IMR-90 (cell line): ENCODE results near the gene KDM2A.

Experiments used
- BHLHE40 ChIP-seq: fragments of 150-350 bp; IDR thresholded peaks from 2 replicates; pipeline ENCODE4 v1.6.1; 2016; ENCODE audit warnings: mild to moderate bottlenecking, low read depth, low read length
- CEBPB ChIP-seq: IDR thresholded peaks from 2 replicates; pipeline ENCODE4 v1.6.1; 2012; ENCODE audit warnings: low read depth, low read length, improper control_type of control experiment
- FOS ChIP-seq: fragments of 150-350 bp; IDR thresholded peaks from 2 replicates; pipeline ENCODE4 v1.6.1; 2016; ENCODE audit warnings: low read depth, low read length
- MAZ ChIP-seq: IDR thresholded peaks from 2 replicates; pipeline ENCODE4 v1.6.1; 2012; ENCODE audit warnings: low read depth, mild to moderate bottlenecking, low read length, improper control_type of control experiment, moderate library complexity, borderline replicate concordance
- MXI1 ChIP-seq: IDR thresholded peaks from 2 replicates; pipeline ENCODE4 v1.6.1; 2012; ENCODE audit warnings: low read depth, mild to moderate bottlenecking, low read length, moderate library complexity, borderline replicate concordance
- NFE2L2 ChIP-seq: fragments of 150-350 bp; IDR thresholded peaks from 2 replicates; pipeline ENCODE4 v1.6.1; 2016; ENCODE audit warnings: low read depth, mild to moderate bottlenecking, low read length
- POLR2A ChIP-seq: IDR thresholded peaks from 2 replicates; pipeline ENCODE4 v1.6.1; 2012; ENCODE audit warnings: mild to moderate bottlenecking, low read depth, low read length
- RAD21 ChIP-seq: IDR thresholded peaks from 2 replicates; pipeline ENCODE4 v1.6.1; 2012; ENCODE audit warnings: low read length, improper control_type of control experiment
- RFX5 ChIP-seq: IDR thresholded peaks from 2 replicates; pipeline ENCODE4 v1.8.0; 2012; ENCODE audit warnings: low read depth, mild to moderate bottlenecking, low read length, moderate library complexity
- SMC3 ChIP-seq: fragments of 150-350 bp; IDR thresholded peaks from 2 replicates; pipeline ENCODE4 v1.6.1; 2016; ENCODE audit warnings: low read depth, mild to moderate bottlenecking, antibody characterized with exemption, low read length, moderate library complexity
- TF ChIP-seq, protein P1 (sequence below): conservative IDR thresholded peaks from 2 replicates; pipeline ENCODE4 v1.5.1; 2012; ENCODE audit warnings: mild to moderate bottlenecking, low read depth, low read length, improper control_type of control experiment
- TF ChIP-seq, protein P2 (sequence below): fragments of 150-350 bp; IDR thresholded peaks from 2 replicates; pipeline ENCODE4 v1.6.1; 2016; ENCODE audit warnings: low read depth, mild to moderate bottlenecking, low read length, moderate library complexity, borderline replicate concordance

DNA sequence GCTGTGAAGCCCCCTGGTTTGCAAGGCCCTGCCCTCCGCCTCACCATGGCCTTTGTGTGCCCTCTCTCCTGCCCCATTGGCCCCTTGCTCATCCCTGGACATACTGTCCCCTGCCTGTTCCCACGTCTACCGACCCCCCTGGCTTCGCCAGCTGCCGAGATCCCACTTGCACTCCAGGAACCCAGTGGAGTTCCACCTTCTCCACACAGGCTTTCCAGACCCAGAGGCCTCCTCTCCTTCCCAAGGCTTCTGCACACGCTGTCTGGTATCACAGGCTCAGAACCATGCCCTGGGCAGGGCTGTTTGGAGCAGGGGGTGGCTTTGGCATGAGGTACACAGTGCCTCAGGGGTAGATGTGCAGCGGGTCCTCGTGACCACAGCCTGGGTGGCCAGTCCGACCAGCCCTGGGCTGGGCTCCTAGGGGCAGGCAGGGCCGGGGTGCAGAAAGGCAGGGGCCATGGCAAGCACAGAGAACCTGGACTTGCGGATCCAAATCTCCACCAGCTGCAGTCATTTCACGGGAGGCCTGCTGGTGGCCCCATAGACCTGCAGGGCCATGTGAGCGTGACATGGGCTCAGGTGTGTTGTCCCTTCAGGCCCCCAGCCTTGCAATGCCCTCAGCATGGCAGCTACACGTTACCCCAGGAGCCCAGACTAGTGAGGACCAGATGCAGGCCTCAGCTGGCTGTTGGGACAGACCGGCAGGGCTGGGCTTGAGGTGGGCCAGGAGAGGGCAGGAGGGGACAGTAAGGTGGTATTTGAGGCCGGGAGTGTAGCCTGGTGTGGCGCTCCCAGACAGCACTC, 156.7 kb downstream of the KDM2A start:
- TF ChIP-seq MAZ (no peak), POLR2A (no peak), SMC3 (no peak), MXI1 (no peak), BHLHE40 (no peak), RFX5 (no peak), RAD21 (no peak), FOS (no peak), CEBPB (no peak), NFE2L2 (no peak)
- TF ChIP-seq, protein P1, sequence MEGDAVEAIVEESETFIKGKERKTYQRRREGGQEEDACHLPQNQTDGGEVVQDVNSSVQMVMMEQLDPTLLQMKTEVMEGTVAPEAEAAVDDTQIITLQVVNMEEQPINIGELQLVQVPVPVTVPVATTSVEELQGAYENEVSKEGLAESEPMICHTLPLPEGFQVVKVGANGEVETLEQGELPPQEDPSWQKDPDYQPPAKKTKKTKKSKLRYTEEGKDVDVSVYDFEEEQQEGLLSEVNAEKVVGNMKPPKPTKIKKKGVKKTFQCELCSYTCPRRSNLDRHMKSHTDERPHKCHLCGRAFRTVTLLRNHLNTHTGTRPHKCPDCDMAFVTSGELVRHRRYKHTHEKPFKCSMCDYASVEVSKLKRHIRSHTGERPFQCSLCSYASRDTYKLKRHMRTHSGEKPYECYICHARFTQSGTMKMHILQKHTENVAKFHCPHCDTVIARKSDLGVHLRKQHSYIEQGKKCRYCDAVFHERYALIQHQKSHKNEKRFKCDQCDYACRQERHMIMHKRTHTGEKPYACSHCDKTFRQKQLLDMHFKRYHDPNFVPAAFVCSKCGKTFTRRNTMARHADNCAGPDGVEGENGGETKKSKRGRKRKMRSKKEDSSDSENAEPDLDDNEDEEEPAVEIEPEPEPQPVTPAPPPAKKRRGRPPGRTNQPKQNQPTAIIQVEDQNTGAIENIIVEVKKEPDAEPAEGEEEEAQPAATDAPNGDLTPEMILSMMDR, result no peak
- TF ChIP-seq, protein P2, sequence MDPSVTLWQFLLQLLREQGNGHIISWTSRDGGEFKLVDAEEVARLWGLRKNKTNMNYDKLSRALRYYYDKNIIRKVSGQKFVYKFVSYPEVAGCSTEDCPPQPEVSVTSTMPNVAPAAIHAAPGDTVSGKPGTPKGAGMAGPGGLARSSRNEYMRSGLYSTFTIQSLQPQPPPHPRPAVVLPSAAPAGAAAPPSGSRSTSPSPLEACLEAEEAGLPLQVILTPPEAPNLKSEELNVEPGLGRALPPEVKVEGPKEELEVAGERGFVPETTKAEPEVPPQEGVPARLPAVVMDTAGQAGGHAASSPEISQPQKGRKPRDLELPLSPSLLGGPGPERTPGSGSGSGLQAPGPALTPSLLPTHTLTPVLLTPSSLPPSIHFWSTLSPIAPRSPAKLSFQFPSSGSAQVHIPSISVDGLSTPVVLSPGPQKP, result no peak
